Breast epithelium (tissue), 3 donors: ENCODE data around the gene TRIM33.

Source experiments
- POLR2A ChIP-seq: fragments of 450-650 bp; IDR thresholded peaks from one replicate; pipeline ENCODE4 v1.6.1; 2016; ENCODE audit warnings: antibody characterized with exemption, mild to moderate bottlenecking, moderate library complexity
- POLR2AphosphoS5 ChIP-seq, 3 donors: sonication (generic); formaldehyde crosslinking; IDR thresholded peaks; one replicate each; pipeline ENCODE4 v1.6.1; 2017; ENCODE audit warnings: antibody characterized with exemption in 3 of 3
- TF ChIP-seq, protein P1 (sequence below), 3 donors: fragments of 450-650 bp; IDR thresholded peaks; one replicate each; pipeline ENCODE4 v1.5.1; 2016 to 2017; ENCODE audit warnings: antibody characterized with exemption in 3 of 3, mild to moderate bottlenecking in 3 of 3, moderate library complexity in 3 of 3

DNA sequence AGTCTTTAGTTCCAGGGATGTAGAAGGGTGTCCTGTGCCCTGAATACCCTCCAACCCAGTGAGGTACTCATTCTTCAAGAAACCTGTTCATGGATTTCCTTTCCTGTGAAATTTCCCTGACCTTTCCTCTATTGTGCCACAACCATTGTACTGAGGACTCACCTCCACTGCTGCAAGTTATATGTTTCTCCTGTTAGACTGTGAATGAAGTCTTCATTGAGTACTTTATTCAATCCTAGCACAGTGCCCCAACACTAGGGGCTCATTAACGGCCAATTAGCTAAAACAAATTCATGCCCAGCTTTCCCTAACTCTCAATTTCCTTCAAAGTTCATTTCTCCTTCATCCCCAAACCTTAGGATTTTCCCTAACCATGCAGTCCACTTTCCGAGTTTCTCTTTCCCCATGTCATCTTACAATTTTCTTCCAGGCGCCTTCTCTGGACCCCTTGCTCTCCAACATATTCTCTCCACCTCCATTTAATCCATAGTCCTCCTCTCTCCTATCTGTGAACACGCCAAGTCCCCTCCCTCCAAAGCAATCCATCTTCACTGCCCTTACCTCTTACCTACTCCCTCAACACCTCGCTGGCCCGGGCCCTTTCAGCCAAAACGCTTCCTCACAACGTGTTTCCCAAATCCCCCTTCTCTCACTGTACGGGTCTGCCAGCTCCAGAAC lies 1.3 kb downstream of the TRIM33 start:
- TF ChIP-seq POLR2A (no peak), POLR2AphosphoS5 (IDR thresholded peaks at IDR 0.05) (no peak)
- TF ChIP-seq, protein P1, sequence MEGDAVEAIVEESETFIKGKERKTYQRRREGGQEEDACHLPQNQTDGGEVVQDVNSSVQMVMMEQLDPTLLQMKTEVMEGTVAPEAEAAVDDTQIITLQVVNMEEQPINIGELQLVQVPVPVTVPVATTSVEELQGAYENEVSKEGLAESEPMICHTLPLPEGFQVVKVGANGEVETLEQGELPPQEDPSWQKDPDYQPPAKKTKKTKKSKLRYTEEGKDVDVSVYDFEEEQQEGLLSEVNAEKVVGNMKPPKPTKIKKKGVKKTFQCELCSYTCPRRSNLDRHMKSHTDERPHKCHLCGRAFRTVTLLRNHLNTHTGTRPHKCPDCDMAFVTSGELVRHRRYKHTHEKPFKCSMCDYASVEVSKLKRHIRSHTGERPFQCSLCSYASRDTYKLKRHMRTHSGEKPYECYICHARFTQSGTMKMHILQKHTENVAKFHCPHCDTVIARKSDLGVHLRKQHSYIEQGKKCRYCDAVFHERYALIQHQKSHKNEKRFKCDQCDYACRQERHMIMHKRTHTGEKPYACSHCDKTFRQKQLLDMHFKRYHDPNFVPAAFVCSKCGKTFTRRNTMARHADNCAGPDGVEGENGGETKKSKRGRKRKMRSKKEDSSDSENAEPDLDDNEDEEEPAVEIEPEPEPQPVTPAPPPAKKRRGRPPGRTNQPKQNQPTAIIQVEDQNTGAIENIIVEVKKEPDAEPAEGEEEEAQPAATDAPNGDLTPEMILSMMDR (IDR thresholded peaks at IDR 0.05): no peak
